Suprapubic skin (tissue), 4 donors: ENCODE results near the gene RBM17. TPM values are rescaled to one million over a fixed set of nuclear protein-coding genes. Genes with fewer than 3 reads are reported as not detected.
"Not testable (repeated sequence)": the region's sequence is repeated elsewhere in the genome, so short reads cannot be mapped to it uniquely, and the experiment has no call there.

Experiments
- DNase-seq, 2 donors: peaks; one replicate each; pipeline ENCODE4 v3.0.0-alpha.2; 2019; ENCODE audit warnings: low spot score in 2 of 2
- H3K27ac ChIP-seq: fragments of 200-600 bp; sonication (generic); one replicate; pipeline ENCODE4 v1.5.1; 2019
- H3K27me3 ChIP-seq: fragments of 200-600 bp; sonication (generic); one replicate; pipeline ENCODE4 v1.5.1; 2019
- H3K36me3 ChIP-seq: fragments of 200-600 bp; sonication (generic); one replicate; pipeline ENCODE4 v1.5.1; 2019
- H3K4me1 ChIP-seq: fragments of 200-600 bp; sonication (generic); one replicate; pipeline ENCODE4 v1.5.1; 2019
- H3K4me3 ChIP-seq: fragments of 200-600 bp; sonication (generic); one replicate; pipeline ENCODE4 v1.5.1; 2019; ENCODE audit warnings: mild to moderate bottlenecking
- H3K9me3 ChIP-seq: fragments of 200-600 bp; sonication (generic); one replicate; pipeline ENCODE4 v1.5.1; 2019
- CTCF ChIP-seq, 2 donors: fragments of 200-600 bp in 1 of 2; fragments of 450-650 bp in 1 of 2; sonication (generic) in 1 of 2; IDR thresholded peaks; one replicate each; pipeline ENCODE4 v1.5.1; 2016 to 2019; ENCODE audit warnings: antibody characterized with exemption in 2 of 2, mild to moderate bottlenecking in 1 of 2, moderate library complexity in 1 of 2
- EP300 ChIP-seq: sonication (generic); formaldehyde crosslinking; IDR thresholded peaks from one replicate; pipeline ENCODE4 v1.6.1; 2017; ENCODE audit warnings: antibody characterized with exemption
- POLR2A ChIP-seq, 2 donors: fragments of 450-650 bp; IDR thresholded peaks; one replicate each; pipeline ENCODE4 v1.6.1; 2017; ENCODE audit warnings: antibody characterized with exemption in 2 of 2, mild to moderate bottlenecking in 2 of 2, moderate library complexity in 2 of 2
- POLR2AphosphoS5 ChIP-seq, 3 donors: sonication (generic); formaldehyde crosslinking; IDR thresholded peaks; one replicate each; pipeline ENCODE4 v1.6.1; 2017; ENCODE audit warnings: antibody characterized with exemption in 3 of 3
- WGBS: methylation state at CpG from one replicate; pipeline ENCODE4 v1.1.5; 2018; 5-methylcytosine and 5-hydroxymethylcytosine counted together
- total RNA-seq, 4 donors: library from RNA; depleted of rRNA; stranded (reverse); fragments of >200 nt; gene quantifications; one replicate each; pipeline ENCODE4 v1.1.0, GENCODE V29; 2016

Gene RBM17
- total RNA-seq, 4 donors from 2014 or later, result 31.9 to 85.6 (median 42.9) TPM

GRCh38 chr10:6119423-6119822 lies 30.6 kb downstream of the RBM17 start:
- Histone ChIP-seq H3K27me3 (no peaks in the 10 kb centered on the region), H3K4me3 (no peak overlapping the region), H3K9me3 (no peaks in the 10 kb centered on the region), H3K36me3 (peaks cover 20% of the 10 kb centered on the region), H3K4me1 (peaks cover 43% of the 10 kb centered on the region), H3K27ac (peak overlapping the region; percentile 79)
- DNase-seq, result no peak
- TF ChIP-seq POLR2AphosphoS5 (IDR thresholded peaks at IDR 0.05), result peak in 1 of 3 donors; percentile 16
- no peak for TF ChIP-seq POLR2A (IDR thresholded peaks at IDR 0.05)
- no peak for TF ChIP-seq EP300
- TF ChIP-seq CTCF (IDR thresholded peaks at IDR 0.05), result no peak
- 51% methylated on average over 5 of the region's 5 CpGs for WGBS

- H3K4me3 ChIP-seq, result no peak overlapping the region
- no peaks in the 10 kb centered on the region for H3K9me3 ChIP-seq
- no peak for DNase-seq
- WGBS, result 43% methylated on average over 13 of the region's 13 CpGs
- H3K36me3 ChIP-seq, result peaks cover 15% of the 10 kb centered on the region
- H3K27me3 ChIP-seq, result no peaks in the 10 kb centered on the region
- peaks cover 43% of the 10 kb centered on the region for H3K4me1 ChIP-seq
- peak overlapping the region; percentile 79 for H3K27ac ChIP-seq
- TF ChIP-seq POLR2A (IDR thresholded peaks at IDR 0.05) (no peak), POLR2AphosphoS5 (IDR thresholded peaks at IDR 0.05) (no peak), EP300 (no peak), CTCF (IDR thresholded peaks at IDR 0.05) (no peak)
These were observed 31.1 kb downstream of the RBM17 start for GRCh38 chr10:6119962-6120361.

- 44% methylated on average over 15 of the region's 15 CpGs for WGBS
- no peak overlapping the region for H3K27ac ChIP-seq
These were observed 31.9 kb downstream of the RBM17 start for GRCh38 chr10:6120691-6121090.

GRCh38 chr10:6121146-6121545 lies 32.3 kb downstream of the RBM17 start:
- TF ChIP-seq POLR2A (IDR thresholded peaks at IDR 0.05) (no peak), EP300 (no peak), POLR2AphosphoS5 (IDR thresholded peaks at IDR 0.05) (no peak)
- Histone ChIP-seq H3K9me3 (no peaks in the 10 kb centered on the region), H3K4me1 (peaks cover 46% of the 10 kb centered on the region), H3K36me3 (peaks cover 6% of the 10 kb centered on the region), H3K27ac (no peak overlapping the region), H3K4me3 (no peak overlapping the region), H3K27me3 (no peaks in the 10 kb centered on the region)
- no peak for DNase-seq
- WGBS, result 37% methylated on average over 11 of the region's 11 CpGs

More at GRCh38 chr10:6120691-6121090, 31.9 kb downstream of the RBM17 start:
- TF ChIP-seq POLR2A (IDR thresholded peaks at IDR 0.05) (no peak), EP300 (no peak), POLR2AphosphoS5 (IDR thresholded peaks at IDR 0.05) (no peak), CTCF (IDR thresholded peaks at IDR 0.05) (no peak)
- DNase-seq, result no peak
- no peak overlapping the region for H3K4me3 ChIP-seq
- H3K9me3 ChIP-seq, result no peaks in the 10 kb centered on the region
- no peaks in the 10 kb centered on the region for H3K27me3 ChIP-seq
- H3K4me1 ChIP-seq, result peaks cover 44% of the 10 kb centered on the region
- peaks cover 9% of the 10 kb centered on the region for H3K36me3 ChIP-seq

GRCh38 chr10:6123532-6123931 lies 34.7 kb downstream of the RBM17 start:
- Histone ChIP-seq H3K4me1 (peaks cover 56% of the 10 kb centered on the region), H3K9me3 (no peaks in the 10 kb centered on the region), H3K4me3 (no peak overlapping the region), H3K27ac (peak overlapping the region; percentile 18), H3K27me3 (no peaks in the 10 kb centered on the region), H3K36me3 (no peaks in the 10 kb centered on the region)
- 69% methylated on average over 5 of the region's 5 CpGs for WGBS
- TF ChIP-seq EP300, result no peak
- no peak for TF ChIP-seq POLR2AphosphoS5 (IDR thresholded peaks at IDR 0.05)
- TF ChIP-seq POLR2A (IDR thresholded peaks at IDR 0.05), result no peak
- TF ChIP-seq CTCF (IDR thresholded peaks at IDR 0.05), result no peak
- no peak for DNase-seq

GRCh38 chr10:6124666-6125065 lies 35.8 kb downstream of the RBM17 start:
- Histone ChIP-seq H3K27me3 (no peaks in the 10 kb centered on the region), H3K27ac (peak overlapping the region; percentile 49), H3K4me3 (no peak overlapping the region), H3K36me3 (no peaks in the 10 kb centered on the region), H3K4me1 (peaks cover 53% of the 10 kb centered on the region), H3K9me3 (no peaks in the 10 kb centered on the region)
- WGBS, result 8% methylated on average over 9 of the region's 9 CpGs
- TF ChIP-seq POLR2AphosphoS5 (IDR thresholded peaks at IDR 0.05) (no peak), EP300 (no peak), POLR2A (IDR thresholded peaks at IDR 0.05) (no peak), CTCF (IDR thresholded peaks at IDR 0.05) (no peak)
- DNase-seq, result no peak

GRCh38 chr10:6127461-6127860 lies 38.6 kb downstream of the RBM17 start:
- peaks cover 42% of the 10 kb centered on the region for H3K4me1 ChIP-seq
- not testable (repeated sequence) for H3K27me3 ChIP-seq, DNase-seq, H3K9me3 ChIP-seq, H3K36me3 ChIP-seq, H3K27ac ChIP-seq, H3K4me3 ChIP-seq
